Osteoblast (primary cell): Measurements from ENCODE around the gene KLHL28. TPM values are rescaled to one million over a fixed set of nuclear protein-coding genes. Genes with fewer than 3 reads are reported as not detected.
"Not testable (repeated sequence)": the region's sequence is repeated elsewhere in the genome, so short reads cannot be mapped to it uniquely, and the experiment has no call there.

Experiments
- DNase-seq: peaks from one replicate; pipeline ENCODE4 v3.0.0; 2011; ENCODE audit warnings: low spot score, mixed read lengths; ENCODE audit not compliant: insufficient read length; ENCODE audit errors: missing footprints
- H2AFZ ChIP-seq: 2 replicates; pipeline ENCODE4 v1.6.0; 2011; ENCODE audit warnings: mild to moderate bottlenecking, low read length
- H3K27ac ChIP-seq: 2 replicates; pipeline ENCODE4 v1.5.1; 2011; ENCODE audit warnings: mild to moderate bottlenecking, low read depth, low read length, moderate library complexity
- H3K27me3 ChIP-seq: 2 replicates; pipeline ENCODE4 v1.6.0; 2012; ENCODE audit warnings: mild to moderate bottlenecking, control low read depth, inconsistent platforms, low read length, moderate library complexity; ENCODE audit not compliant: insufficient read depth
- H3K36me3 ChIP-seq: 2 replicates; pipeline ENCODE4 v1.5.1; 2011; ENCODE audit warnings: mild to moderate bottlenecking, low read length, control low read depth, moderate library complexity; ENCODE audit not compliant: insufficient read depth
- H3K4me1 ChIP-seq: 2 replicates; pipeline ENCODE4 v1.5.1; 2011; ENCODE audit warnings: mild to moderate bottlenecking, low read length, control low read depth, moderate library complexity; ENCODE audit not compliant: insufficient read depth
- H3K4me2 ChIP-seq: 2 replicates; pipeline ENCODE4 v1.6.0; 2011; ENCODE audit warnings: mild to moderate bottlenecking, low read length; ENCODE audit not compliant: insufficient read depth
- H3K4me3 ChIP-seq: fragments of 200-600 bp; sonication (generic); 3 replicates; pipeline ENCODE4 v1.5.1; 2012; ENCODE audit warnings: mild to moderate bottlenecking, low read length, inconsistent platforms; ENCODE audit not compliant: insufficient read depth
- H3K79me2 ChIP-seq: 2 replicates; pipeline ENCODE4 v1.6.0; 2012; ENCODE audit warnings: mild to moderate bottlenecking, low read length, control low read depth, inconsistent platforms; ENCODE audit not compliant: insufficient read depth
- H3K9me3 ChIP-seq: 2 replicates; pipeline ENCODE4 v1.5.1; 2011; ENCODE audit warnings: low read depth, low read length, control low read depth
- H4K20me1 ChIP-seq: 2 replicates; pipeline ENCODE4 v1.6.0; 2012; ENCODE audit warnings: mild to moderate bottlenecking, low read length, control low read depth; ENCODE audit not compliant: insufficient read depth
- CTCF ChIP-seq: IDR thresholded peaks from 2 replicates; pipeline ENCODE4 v1.5.1; 2011; ENCODE audit warnings: mild to moderate bottlenecking, low read depth, low read length, moderate library complexity; ENCODE audit errors: extremely low read depth
- total RNA-seq: library from RNA; depleted of rRNA; stranded (reverse); fragments of >200 nt; gene quantifications from 2 replicates; pipeline ENCODE4 v1.2.3, GENCODE V29; 2012

The KLHL28 gene
- total RNA-seq, 1 donor: 11.9 TPM

GRCh38 chr14:44896275-44897040, 65.3 kb downstream of the KLHL28 start:
- Histone ChIP-seq H3K4me2 (peak overlapping the region; percentile 59), H3K79me2 (peaks cover 14% of the 10 kb centered on the region), H3K36me3 (no peaks in the 10 kb centered on the region), H3K27ac (peak overlapping the region; percentile 87), H3K27me3 (no peaks in the 10 kb centered on the region), H3K4me3 (peak overlapping the region; percentile 92), H3K9me3 (no peaks in the 10 kb centered on the region), H2AFZ (peak overlapping the region; percentile 44), H4K20me1 (no peaks in the 10 kb centered on the region), H3K4me1 (peaks cover 13% of the 10 kb centered on the region)
- no peak for DNase-seq
- TF ChIP-seq CTCF: no peak

GRCh38 chr14:44895716-44896115, 66.0 kb downstream of the KLHL28 start:
- no peaks in the 10 kb centered on the region for H3K9me3 ChIP-seq
- no peak for TF ChIP-seq CTCF
- H3K4me1 ChIP-seq: peaks cover 13% of the 10 kb centered on the region
- peak overlapping the region; percentile 44 for H2AFZ ChIP-seq
- H3K27me3 ChIP-seq: no peaks in the 10 kb centered on the region
- peaks cover 14% of the 10 kb centered on the region for H3K79me2 ChIP-seq
- H3K36me3 ChIP-seq: no peaks in the 10 kb centered on the region
- no peak overlapping the region for H3K4me3 ChIP-seq
- H3K27ac ChIP-seq: peak overlapping the region; percentile 87
- H3K4me2 ChIP-seq: peak overlapping the region; percentile 59
- no peaks in the 10 kb centered on the region for H4K20me1 ChIP-seq
- DNase-seq: peak; percentile 89

- Histone ChIP-seq H3K4me1 (peaks cover 12% of the 10 kb centered on the region), H2AFZ (no peak overlapping the region), H3K79me2 (peaks cover 10% of the 10 kb centered on the region), H3K4me2 (no peak overlapping the region), H3K9me3 (no peaks in the 10 kb centered on the region), H3K27ac (no peak overlapping the region), H3K4me3 (no peak overlapping the region), H3K36me3 (no peaks in the 10 kb centered on the region), H4K20me1 (no peaks in the 10 kb centered on the region), H3K27me3 (no peaks in the 10 kb centered on the region)
- DNase-seq: no peak
- TF ChIP-seq CTCF: no peak
Measured at GRCh38 chr14:44893535-44893934, 68.2 kb downstream of the KLHL28 start.

GRCh38 chr14:44891726-44892372, 69.9 kb downstream of the KLHL28 start:
- H2AFZ ChIP-seq, H3K9me3 ChIP-seq, H3K4me3 ChIP-seq, H3K27ac ChIP-seq, H3K79me2 ChIP-seq, H3K4me2 ChIP-seq, H3K27me3 ChIP-seq, H4K20me1 ChIP-seq, DNase-seq, H3K36me3 ChIP-seq: not testable (repeated sequence)
- H3K4me1 ChIP-seq: peaks cover 10% of the 10 kb centered on the region
